Posterior cingulate gyrus (tissue), 11 donors: Measurements from ENCODE around the gene HTR4.
"Not testable (repeated sequence)": the region's sequence is repeated elsewhere in the genome, so short reads cannot be mapped to it uniquely, and the experiment has no call there.

ENCODE experiments used
- DNase-seq, 10 donors: peaks; one replicate each; pipeline versions ENCODE4 v3.0.0 to v3.0.0-alpha.2; 2020 to 2021; ENCODE audit warnings: mixed read lengths in 3 of 10
- intact Hi-C: fragments of 100-400 bp; cut with DNase I; formaldehyde crosslinking; loops from one replicate; pipeline ENCODE4 v1.15.1; 2023

HTR4 gene

DNA sequence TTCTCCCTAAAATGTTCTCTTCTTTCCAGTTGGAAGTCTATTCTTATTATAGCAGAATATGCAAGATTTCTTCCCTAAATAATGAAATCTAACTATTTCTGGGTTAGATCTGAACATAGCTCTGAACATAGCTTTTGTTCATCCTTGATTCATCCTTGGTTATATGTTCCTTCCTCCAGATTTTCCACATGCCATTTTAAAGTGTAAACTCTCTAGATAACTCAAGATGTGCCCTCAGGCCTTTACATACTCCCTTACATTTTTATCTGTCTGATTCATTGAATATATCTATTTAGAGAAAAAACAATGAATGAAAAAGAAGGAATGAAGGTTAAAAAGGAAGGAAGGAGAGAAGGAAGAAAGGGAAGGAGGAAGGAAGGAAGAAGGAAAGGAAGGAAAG, 169.7 kb downstream of the HTR4 start:
- DNase-seq, result no peak
- intact Hi-C loops, result no loop called here

DNA sequence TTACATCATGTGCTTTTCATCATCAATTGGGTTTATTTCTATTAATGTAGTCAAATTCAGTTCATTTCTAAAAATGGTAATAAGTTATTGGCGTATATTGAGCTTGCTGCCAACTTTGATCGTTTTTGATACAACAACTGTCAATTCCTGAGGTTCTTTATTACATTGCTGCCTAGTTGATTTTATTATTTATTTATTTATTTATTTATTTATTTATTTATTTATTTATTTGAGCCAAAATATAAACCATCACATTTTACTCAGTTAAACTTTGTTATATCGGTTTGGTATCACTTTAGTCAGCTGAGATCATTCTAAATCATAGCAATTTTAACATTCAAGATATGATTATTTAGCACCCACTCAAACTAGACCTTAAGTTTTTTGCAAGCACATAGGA, 170.6 kb downstream of the HTR4 start:
- intact Hi-C loops, result no loop called here
- no peak for DNase-seq

DNA sequence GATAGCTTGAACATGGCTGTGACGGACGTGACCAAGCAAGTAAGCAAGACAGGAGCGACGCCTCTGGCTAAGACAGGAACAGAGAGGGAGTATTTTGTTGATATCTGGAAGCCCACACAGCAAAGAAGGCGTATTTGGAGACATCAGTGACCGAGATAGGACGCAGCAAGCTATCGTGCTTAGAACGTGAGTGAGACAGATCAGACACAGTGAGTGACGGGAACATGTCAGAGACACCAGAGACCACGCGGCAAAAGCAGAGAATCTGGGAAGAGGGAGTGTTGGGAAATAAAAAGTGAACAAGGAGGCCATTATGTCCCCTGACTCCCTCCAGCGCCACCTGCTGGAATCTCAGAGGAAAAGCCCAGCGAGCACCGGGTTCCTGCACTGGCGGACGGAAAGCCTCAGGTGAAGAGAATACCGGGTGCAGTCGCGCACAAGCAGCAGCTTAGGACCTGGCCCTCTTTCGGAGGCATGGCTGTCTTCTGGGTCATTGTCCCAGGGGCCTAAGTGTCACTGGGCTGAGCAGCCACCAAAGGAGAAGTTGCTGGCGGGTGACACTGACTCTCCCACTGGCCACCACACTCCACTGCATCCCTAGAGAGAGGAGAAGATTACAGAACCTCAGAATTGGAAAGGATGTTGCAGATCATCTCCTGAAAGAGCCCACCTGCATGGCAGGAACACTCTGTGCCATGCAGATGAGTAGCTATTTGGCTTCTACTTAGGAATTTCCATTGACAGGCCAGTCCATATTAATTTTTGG, 171.4 kb downstream of the HTR4 start:
- DNase-seq, result peak in 4 of 10 donors; percentile 37 to 80 (median 48)

DNA sequence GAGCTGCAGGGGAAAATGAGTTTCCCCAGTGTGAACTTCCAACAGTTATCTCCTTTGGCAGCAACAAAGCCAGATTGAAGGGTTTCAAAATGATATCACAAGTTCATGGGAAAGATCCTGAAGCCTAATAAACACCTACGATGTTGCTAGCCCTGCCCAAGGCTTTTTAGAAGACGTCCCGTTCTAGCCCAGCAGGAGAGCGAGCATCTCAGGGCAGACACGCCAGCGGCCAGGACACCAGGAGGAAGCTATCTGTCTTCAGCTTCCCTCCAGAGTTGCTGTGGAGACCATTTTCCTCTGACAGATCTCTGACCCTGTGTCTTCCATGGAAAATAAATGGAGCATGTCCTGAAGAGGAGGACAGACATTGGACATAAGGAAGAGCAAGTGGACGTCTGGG, 172.1 kb downstream of the HTR4 start:
- DNase-seq, result no peak
- intact Hi-C loops, result no loop called here

More for the DNA sequence above, 171.4 kb downstream of the HTR4 start:
- intact Hi-C loops, result no loop called here

DNA sequence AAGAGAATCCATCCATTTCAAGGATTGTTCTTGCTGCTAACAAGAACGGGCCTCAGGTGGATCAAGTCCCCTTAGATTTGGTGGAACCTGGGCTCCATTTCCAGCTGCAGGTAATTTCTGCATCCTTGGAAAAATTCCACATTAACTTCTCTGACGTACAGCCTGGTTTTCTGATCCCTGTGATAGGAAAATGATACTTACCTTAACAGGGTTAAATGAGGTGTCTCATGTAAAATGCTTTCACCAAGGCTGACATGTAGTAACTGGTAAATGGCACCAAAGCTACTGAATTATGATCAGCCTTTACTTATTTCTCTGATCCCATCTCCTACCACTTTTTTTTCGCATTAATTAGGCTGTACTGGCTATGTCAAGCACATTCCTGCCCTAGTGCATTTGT, 176.9 kb downstream of the HTR4 start:
- DNase-seq, result no peak
- intact Hi-C loops, result no loop called here

DNA sequence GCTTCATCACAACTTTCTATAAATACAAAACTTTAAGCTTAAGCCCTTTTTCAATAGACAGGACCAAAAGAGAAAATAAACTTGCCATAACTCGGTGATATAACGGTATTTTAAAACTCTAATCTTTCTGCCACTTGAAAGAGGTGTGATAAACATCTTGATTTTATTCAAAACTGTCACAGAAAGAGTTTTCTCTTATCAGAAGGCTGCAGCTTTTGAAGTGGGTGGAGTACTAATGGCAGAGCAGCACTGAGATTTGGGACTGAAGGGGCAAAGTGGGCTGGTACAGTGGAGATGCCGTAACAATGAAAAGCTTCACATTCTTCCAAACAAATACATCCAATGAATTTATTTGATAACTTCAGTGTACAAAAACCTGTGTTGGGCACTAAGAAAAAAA, 178.0 kb downstream of the HTR4 start:
- intact Hi-C loops, result no loop called here
- DNase-seq, result no peak

DNA sequence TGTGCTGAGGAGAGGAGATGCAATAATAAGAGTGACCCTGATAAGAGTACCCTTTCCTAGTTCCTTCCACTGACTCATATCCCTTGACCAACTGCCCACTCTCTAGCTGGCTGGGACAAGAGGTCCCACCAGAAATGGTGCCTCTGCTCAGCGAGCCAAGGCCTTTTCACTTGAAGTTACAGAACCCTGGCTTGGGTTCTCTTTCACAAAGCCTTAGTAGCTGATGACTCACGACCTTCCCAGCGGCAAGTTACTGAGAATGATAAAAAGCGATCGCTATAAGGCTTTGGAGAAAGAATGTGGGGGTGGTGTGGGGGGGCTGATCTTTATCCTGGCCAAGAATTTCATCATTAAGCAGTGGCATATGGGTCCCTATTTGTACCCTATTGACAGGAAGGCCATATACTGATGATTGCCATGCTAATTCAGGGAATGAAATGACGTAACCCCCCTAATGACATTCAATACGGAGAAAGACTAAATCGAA, 180.3 kb downstream of the HTR4 start:
- no peak for DNase-seq
- intact Hi-C loops, result no loop called here

DNA sequence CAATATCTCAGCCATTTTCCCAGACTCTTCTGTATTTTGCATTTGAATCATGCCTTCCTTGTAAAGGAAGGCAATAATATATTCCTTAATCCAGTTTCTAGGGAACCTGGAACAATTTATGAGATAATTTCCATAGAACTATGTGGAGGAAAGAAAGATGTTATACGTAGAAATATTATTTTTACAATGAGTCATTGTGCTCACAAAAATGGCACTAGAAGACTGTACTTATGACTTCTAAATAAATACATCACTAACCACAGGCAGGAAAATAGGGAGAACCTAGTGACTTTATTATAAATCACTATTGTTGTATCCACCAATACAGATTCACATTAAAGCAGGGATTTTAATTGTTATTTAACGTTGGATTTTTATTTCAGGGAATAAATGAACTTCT, 182.9 kb downstream of the HTR4 start:
- no peak for DNase-seq
- intact Hi-C loops, result no loop called here

DNA sequence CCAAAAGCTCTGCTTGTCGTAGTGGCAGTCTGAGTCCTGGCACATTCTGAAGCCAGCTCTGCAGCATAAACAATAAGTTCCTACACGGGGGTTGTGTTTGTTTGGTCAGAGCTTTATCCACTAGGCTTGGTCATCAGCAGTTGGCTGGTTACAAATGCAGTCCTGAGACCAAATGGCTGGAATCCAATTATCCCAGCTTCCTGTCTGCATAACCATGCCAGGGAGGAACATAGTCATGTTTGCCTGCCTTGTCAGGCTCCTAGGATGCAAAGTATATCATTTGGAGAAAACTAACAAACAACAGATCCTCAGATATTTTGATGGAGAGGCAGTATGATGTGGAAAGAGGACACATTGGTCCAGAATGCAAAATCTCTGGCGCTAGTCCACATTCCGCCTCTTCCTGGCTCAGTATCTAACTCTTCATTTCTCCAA, 184.8 kb downstream of the HTR4 start:
- intact Hi-C loops, result no loop called here
- DNase-seq, result peak in 7 of 10 donors; percentile 7 to 81 (median 32)

DNA sequence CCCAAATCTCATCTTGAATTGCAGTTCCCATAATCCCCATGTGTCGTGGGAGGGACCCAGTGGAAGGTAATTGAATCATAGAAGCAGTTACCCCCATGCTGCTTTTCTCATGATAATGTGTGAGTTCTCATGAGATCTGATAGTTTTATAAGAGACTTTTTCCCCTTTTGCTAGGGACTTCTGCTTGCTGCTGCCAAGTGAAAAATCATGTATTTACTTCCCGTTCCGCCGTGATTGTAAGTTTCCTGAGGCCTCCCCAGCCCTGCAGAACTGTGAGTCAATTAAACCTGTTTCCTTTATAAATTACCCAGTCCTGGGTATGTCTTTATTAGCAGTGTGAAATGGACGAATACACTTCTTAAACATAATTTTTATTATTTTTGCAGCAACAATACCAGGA, 185.6 kb downstream of the HTR4 start:
- DNase-seq, intact Hi-C loops: not testable (repeated sequence)

DNA sequence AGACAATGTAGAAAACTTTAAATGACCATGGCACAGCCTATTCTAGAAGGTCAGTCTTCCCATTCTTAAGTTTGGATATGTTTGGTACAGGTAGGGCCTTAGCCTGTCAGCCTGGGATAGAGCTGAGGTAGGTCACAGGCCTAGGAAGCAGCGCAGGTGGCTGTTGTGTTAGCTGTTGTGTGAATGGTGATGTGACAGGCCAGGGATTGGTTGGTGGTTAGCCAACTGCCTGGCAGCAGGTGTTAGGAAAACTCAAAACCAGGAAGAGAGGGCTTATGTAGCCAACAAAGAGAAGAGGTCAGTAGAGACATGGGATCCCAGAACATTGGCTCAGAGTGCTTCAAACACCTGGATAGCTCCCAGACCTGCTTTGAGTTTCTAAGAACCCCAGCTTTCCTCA, 186.4 kb downstream of the HTR4 start:
- DNase-seq, result no peak
- intact Hi-C loops, result no loop called here

DNA sequence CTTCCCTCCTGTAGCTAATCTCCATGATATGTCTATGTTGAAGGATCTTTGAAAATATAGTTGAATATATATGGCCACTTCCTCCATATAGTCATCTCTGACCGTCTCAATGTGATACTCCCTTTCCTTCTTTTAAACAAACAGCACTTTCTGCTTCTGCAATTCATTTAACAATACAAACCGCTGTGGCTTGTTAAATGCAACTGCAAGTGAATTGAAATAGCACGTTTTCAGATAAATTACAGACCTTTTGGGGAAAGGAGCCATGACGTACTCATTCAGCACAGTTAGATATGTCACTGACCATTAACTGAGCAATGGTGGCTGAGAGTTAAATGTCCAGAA, 188.1 kb downstream of the HTR4 start:
- no peak for DNase-seq
- intact Hi-C loops, result no loop called here

DNA sequence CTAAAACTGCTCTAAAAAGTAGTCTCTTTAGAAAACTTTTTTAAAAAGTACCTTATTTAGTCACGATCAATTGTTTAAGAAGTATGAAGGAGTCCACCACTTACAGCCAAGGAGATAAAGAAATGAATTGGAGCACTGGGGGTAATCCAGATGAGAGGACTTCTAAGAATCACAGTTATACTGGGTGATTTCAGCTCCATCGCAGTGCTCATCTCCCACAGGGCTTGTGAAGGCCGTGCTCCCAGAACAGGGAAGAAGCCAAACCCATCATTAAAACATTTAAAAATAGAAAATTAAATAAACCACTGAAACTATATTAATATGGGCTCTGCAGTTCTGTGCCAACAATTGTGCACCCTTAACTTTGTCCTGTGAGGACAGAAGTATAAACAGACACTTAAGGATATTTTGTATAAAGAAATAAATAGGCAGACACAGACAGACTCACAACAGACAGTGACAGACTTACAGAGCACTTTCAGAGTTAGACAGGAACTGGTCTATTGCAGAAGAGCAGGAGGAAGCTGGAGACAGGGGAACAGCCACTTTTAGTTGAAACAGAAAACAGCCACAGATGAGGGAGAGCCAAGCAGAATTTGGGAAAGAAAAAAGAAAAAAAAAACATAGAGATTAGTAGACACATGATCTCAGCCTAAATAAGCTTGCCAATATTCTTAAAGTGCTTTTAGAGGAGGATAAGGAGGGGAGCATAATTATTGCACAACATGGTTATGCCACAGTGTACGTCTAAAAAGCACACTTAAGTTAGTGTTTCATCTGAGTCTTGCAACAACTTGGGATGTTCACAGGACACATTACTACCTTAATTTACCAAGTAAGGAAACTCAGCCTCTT, 188.7 kb downstream of the HTR4 start:
- intact Hi-C loops, result no loop called here
- no peak for DNase-seq

DNA sequence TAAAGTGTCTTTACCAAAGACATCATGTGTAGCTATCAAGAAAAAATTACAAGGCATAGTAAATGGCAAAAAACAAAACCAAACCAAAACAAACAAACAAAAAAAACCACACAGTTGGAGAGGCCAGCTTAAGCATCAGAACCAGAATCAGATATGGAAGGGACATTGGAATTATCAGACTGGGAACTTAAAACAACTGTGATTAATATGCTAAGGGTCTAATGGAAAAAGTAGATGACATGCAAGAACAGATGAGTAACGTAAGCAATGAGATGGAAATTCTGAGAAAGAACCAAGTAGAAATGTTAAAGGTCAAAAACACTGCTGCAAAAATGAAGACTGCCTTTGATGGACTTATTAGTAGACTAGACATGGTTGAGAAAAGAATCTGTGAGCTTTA, 194.7 kb downstream of the HTR4 start:
- no peak for DNase-seq
- intact Hi-C loops, result no loop called here

DNA sequence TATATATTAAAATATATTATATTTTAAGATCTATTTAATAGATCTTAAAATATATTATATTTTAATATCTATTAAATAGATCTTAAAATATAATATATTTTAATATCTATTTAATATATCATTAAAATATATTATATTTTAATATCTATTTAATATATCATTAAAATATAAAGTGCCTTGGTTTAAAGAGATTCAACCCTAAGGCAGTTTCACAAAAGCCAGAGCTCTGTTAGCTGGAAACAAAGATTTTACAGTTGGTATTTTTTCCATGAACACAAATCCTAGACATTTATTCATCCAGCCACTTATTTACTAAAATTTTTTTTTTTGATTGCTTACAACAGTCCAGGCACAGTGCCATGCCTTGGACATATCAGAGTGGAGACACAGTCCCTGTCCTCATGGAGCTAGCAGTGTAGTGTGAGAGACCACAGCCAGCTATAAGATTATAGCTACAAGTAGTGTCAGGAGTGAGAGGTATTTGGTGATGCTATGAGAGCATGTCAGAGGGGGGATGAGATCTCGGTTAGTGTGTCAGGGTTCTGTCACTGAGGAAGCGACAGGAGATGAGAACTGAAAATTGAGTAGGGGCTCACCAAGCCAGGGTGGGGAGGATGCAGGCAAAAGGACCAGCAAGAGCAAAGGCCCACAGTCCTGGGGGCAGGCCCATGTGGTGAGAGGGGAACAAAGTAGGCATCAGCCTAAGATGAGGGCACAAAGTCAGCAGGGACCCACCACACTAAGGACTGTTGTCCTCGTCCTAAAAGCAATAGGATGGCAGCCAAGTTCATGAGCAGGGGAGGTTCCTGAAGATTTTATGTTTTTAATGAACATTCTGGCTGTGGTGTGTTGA, 196.1 kb downstream of the HTR4 start:
- intact Hi-C loops, result no loop called here
- DNase-seq, result no peak

DNA sequence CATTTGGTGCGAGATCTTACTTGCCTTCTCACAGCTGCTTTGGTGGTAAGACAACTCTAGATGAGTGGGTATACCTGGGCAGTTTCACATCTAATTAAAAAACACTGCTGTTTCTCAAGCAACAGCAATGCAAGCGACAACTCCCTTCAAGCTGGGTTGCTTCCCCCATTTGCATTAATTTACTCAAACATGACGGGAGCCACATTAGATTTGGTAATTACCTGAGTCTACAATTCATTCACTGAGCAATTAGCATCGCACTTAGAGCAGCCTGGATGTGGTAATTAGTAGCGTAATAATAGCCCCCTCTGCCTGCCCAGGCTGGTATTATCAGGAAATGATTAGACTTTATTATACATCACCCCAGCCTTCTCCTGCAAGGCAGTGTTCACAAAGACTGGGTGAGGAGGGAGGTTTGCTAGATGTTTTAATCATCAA, 197.1 kb downstream of the HTR4 start:
- intact Hi-C loops, result no loop called here
- DNase-seq, result no peak

DNA sequence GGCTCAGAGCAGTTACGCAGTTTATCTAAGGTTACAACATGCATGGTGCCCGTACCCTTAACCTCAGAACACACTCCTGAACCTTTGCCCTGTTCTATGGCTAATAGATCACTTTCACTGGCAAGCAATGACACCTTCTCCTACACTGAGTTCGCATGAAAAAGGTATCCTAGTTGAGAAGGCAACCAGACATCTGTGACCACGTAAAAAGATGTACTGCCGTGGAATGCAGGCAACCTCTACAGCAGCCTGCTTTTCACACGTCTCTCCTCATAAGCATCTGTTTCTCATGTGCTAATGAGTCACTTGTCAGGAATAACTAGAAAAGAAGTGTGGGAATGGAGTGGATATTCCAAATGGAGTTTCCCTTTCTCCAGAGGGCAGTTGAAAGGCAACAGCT, 199.1 kb downstream of the HTR4 start:
- DNase-seq, result peak in 1 of 10 donors; percentile 10
- intact Hi-C loops, result no loop called here

DNA sequence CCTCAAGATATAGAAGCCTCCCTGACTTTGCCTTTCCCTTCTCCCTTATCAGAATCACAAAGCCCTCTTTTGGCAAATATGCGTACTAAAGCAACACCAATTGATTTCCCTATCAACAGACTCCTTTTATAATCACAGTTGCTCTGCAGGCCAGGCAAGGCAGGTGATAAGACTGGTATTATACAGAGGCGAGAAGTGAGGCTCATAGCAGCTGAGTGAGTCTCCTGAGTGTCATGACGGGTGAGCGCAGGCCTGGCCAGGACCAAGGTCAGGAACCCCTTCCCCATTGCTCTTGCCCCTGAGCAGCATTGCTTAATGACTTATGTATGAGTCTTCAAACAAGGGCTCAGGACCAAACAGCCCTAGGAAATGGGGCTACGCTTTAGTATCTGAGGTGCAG, 199.8 kb downstream of the HTR4 start:
- no peak for DNase-seq
- intact Hi-C loops, result no loop called here

DNA sequence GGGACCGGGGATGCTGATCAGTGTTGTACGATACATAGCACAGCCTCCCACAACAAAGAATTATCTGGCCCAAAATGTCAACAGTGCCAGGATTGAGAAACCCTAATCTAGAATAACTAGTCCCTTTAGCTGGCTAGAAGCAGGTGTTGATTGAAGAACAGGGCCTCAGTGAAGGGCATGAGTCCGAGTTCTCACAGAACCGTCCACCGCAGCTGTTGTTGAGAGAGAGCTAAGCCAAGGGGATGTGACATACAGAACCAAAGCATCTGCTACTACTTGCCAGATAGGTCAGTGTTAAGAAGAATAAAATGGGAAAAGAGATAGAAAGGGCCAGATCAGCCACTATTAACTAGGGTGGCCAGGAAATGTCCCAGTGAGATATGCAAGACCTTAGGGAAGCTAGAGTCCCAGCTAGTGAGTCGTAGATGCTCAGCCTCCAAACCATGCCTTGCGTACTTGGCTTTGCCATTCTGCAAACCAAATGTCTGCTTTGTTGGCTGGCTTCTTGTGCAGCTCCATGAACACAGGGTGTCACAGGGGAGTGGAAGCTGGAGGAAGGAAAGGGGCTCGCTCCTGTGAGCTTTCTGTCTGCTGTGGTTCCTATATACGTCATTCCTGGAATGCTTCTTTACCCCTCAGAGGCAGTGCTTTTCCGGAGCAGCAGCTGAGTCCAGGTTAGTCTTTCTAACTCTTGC, 201.7 kb downstream of the HTR4 start:
- DNase-seq, result no peak
- intact Hi-C loops, result no loop called here

DNA sequence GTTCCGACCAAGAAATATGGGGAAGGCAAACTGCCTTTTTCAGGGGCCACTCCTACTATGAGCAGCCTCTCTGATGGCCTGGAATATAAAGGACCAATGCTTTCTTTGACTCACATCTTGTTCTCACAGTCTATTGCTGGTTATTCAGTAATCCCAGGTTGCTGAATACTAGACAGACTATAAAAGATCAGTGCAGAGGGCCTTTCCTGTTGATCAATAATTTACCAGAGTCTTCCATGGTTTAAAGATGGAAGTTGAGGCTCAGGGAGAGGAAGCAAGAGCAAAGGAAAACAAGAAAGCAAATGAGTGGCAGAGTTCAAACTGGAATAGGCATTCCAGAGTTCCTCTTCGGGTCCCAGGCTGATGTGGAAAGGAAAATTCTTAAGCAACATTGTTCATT, 207.7 kb downstream of the HTR4 start:
- no peak for DNase-seq
- intact Hi-C loops, result no loop called here
